GM12878 (cell line): Measurements from ENCODE around the gene CRYBB1. TPM values are rescaled to one million over a fixed set of nuclear protein-coding genes. Genes with fewer than 3 reads are reported as not detected.
A peak's percentile ranks its signal among the peaks of the same experiment; 100 is the strongest.

ENCODE experiments used
- ATAC-seq: fragments of 200-7000 bp; cut with Tn5 transposase; 3 replicates; pipeline ENCODE4 v1.9.1; 2020; ENCODE audit warnings: mild to moderate bottlenecking, moderate library complexity
- BruUV-seq: library from RNA; stranded (reverse); fragments of 400-500 nt; replicated peaks from 2 replicates; lab custom pipeline; 2021; lab: Mats Ljungman, UMichigan
- CTCF ChIA-PET: fragments of 300-600 bp; sonication (Branson Sonifier 250); formaldehyde crosslinking; extraction: SDS; loops from one replicate; lab custom pipeline; 2021; ENCODE audit warnings: inconsistent platforms; lab: Yijun Ruan, JAX
- POLR2A ChIA-PET: fragments of 350-600 bp; formaldehyde crosslinking; extraction: SDS; loops from one replicate; lab custom pipeline; 2021; ENCODE audit warnings: inconsistent platforms; lab: Charles Lee
- RAD21 ChIA-PET: fragments of 300-600 bp; sonication (Branson Sonifier 250); formaldehyde crosslinking; loops from one replicate; lab custom pipeline; 2023; ENCODE audit warnings: antibody characterized with exemption; ENCODE audit not compliant: unreplicated experiment; lab: Charles Lee
- SMC1A ChIA-PET: fragments of 300-600 bp; sonication (Branson Sonifier 250); formaldehyde crosslinking; loops from one replicate; lab custom pipeline; 2023; ENCODE audit not compliant: unreplicated experiment, uncharacterized antibody; lab: Charles Lee
- DNase-seq: peaks from one replicate; pipeline ENCODE4 v3.0.0-alpha.2; 2011; ENCODE audit warnings: low read depth, low spot score
- FAIRE-seq: peaks from 3 replicates; lab custom pipeline; 2011; peaks lifted over from hg19 to GRCh38; lab: Jason Lieb, UNC
- H2AFZ ChIP-seq: 2 replicates; pipeline ENCODE4 v1.6.0; 2011; ENCODE audit warnings: low read depth, low read length, control low read depth; ENCODE audit not compliant: control insufficient read depth
- H3K27ac ChIP-seq: 2 replicates; pipeline ENCODE4 v1.5.1; 2011; ENCODE audit warnings: control low read depth; ENCODE audit not compliant: control insufficient read depth, insufficient read depth
- H3K27me3 ChIP-seq, 2 experiments: replicated peaks in 1 of 2; 2 replicates each; pipeline versions ENCODE4 v1.6.0 to v1.6.1; 2011; ENCODE audit warnings: low read length in 1 of 2; ENCODE audit not compliant: control insufficient read depth in 2 of 2, insufficient read depth in 2 of 2
- H3K36me3 ChIP-seq, 2 experiments: 2 replicates each; pipeline ENCODE4 v1.5.1; 2011; ENCODE audit warnings: low read length in 1 of 2; ENCODE audit not compliant: control insufficient read depth in 2 of 2, insufficient read depth in 2 of 2
- H3K4me1 ChIP-seq: 2 replicates; pipeline ENCODE4 v1.6.1; 2011; ENCODE audit warnings: mild to moderate bottlenecking, low read length, moderate library complexity, mixed read lengths; ENCODE audit not compliant: control insufficient read depth, insufficient read depth
- H3K4me2 ChIP-seq: 2 replicates; pipeline ENCODE4 v1.6.0; 2011; ENCODE audit warnings: control low read depth; ENCODE audit not compliant: control insufficient read depth, insufficient read depth
- H3K4me3 ChIP-seq: fragments of 200-600 bp; sonication (generic); 2 replicates; pipeline ENCODE4 v1.5.1; 2016
- H3K79me2 ChIP-seq: 2 replicates; pipeline ENCODE4 v1.6.0; 2011; ENCODE audit warnings: low read length; ENCODE audit not compliant: control insufficient read depth, insufficient read depth
- H3K9ac ChIP-seq: 2 replicates; pipeline ENCODE4 v1.8.0; 2011; ENCODE audit warnings: low read length, control low read depth, mixed read lengths; ENCODE audit not compliant: control insufficient read depth, insufficient read depth
- H3K9me3 ChIP-seq: replicated peaks from 3 replicates; pipeline ENCODE4 v1.5.1; 2011; ENCODE audit warnings: mild to moderate bottlenecking, low read length; ENCODE audit not compliant: control insufficient read depth, insufficient read depth
- H4K20me1 ChIP-seq: 2 replicates; pipeline ENCODE4 v1.6.0; 2011; ENCODE audit not compliant: control insufficient read depth, insufficient read depth
- HDGF ChIP-seq: fragments of 450-650 bp; IDR thresholded peaks from 2 replicates; pipeline ENCODE4 v1.6.1; 2016; ENCODE audit warnings: antibody characterized with exemption
- NBN ChIP-seq: fragments of 450-650 bp; IDR thresholded peaks from 2 replicates; pipeline ENCODE4 v1.6.1; 2016
- NR2F1 ChIP-seq: fragments of 450-650 bp; conservative IDR thresholded peaks from 2 replicates; pipeline ENCODE4 v1.6.1; 2017; ENCODE audit warnings: mild to moderate bottlenecking
- POLR2AphosphoS2 ChIP-seq: IDR thresholded peaks from 2 replicates; pipeline ENCODE4 v1.6.1; 2011; ENCODE audit warnings: low read depth, mild to moderate bottlenecking, low read length, improper control_type of control experiment, moderate library complexity
- RAD51 ChIP-seq: fragments of 450-650 bp; IDR thresholded peaks from 2 replicates; pipeline ENCODE4 v1.6.1; 2016; ENCODE audit warnings: moderate library complexity, mild to moderate bottlenecking, inconsistent platforms
- RELB ChIP-seq: fragments of 450-650 bp; IDR thresholded peaks from 2 replicates; pipeline ENCODE4 v1.6.1; 2017; ENCODE audit warnings: low read depth, mild to moderate bottlenecking, moderate library complexity
- SMAD1 ChIP-seq: fragments of 450-650 bp; IDR thresholded peaks from 2 replicates; pipeline ENCODE4 v1.6.1; 2018; ENCODE audit warnings: mild to moderate bottlenecking, low read depth; ENCODE audit not compliant: partially characterized antibody
- STAT3 ChIP-seq: IDR thresholded peaks from 2 replicates; pipeline ENCODE4 v1.6.1; 2011; ENCODE audit warnings: low read depth, low read length, improper control_type of control experiment
- WGBS: methylation state at CpG from one replicate; pipeline ENCODE4 v1.1.6; 2016; ENCODE audit warnings: low lambda C conversion rate; ENCODE audit not compliant: insufficient replicate concordance, insufficient coverage; ENCODE audit errors: missing lambda C conversion rate; 5-methylcytosine and 5-hydroxymethylcytosine counted together
- in situ Hi-C: fragments of 300-500 bp; cut with MboI; formaldehyde crosslinking; loops from 9 replicates; pipeline ENCODE4 v1.14.3; 2018; ENCODE audit warnings: mixed read lengths
- intact Hi-C: fragments of 100-400 bp; cut with micrococcal nuclease; formaldehyde crosslinking; loops from one replicate; pipeline ENCODE4 v1.14.2; 2022; ENCODE audit not compliant: unreplicated experiment
- polyA plus RNA-seq, 11 experiments: library from polyadenylated mRNA; depleted of rRNA in 4 of 11; unstranded in 6 of 11; stranded (reverse) in 5 of 11; fragments of >200 nt; fragmentation: Nextera tagmentation in 4 of 11; fragmentation: Illumina TruSeq in 1 of 11; extraction: Ambion mirVana in 4 of 11; extraction: Trizol in 1 of 11; gene quantifications; 1 replicate in 1 of 11; 2 replicates in 10 of 11; pipeline versions ENCODE4 v1.2.1 to v1.2.3, GENCODE V29; 2011 to 2016; ENCODE audit warnings: inconsistent platforms in 2 of 11, missing spikeins in 2 of 11, low read depth in 1 of 11
- total RNA-seq, 4 experiments: library from RNA; depleted of rRNA in 3 of 4; stranded (reverse); fragments of >200 nt in 3 of 4; fragmentation: Illumina TruSeq in 1 of 4; extraction: Trizol in 1 of 4; gene quantifications; 2 replicates each; pipeline versions ENCODE4 v1.2.1 to v1.2.3, GENCODE V29; 2013 to 2021
- TF ChIP-seq, protein P1 (sequence below): IDR thresholded peaks from 2 replicates; pipeline ENCODE4 v1.6.1; 2012; ENCODE audit warnings: low read depth, low read length, improper control_type of control experiment

The CRYBB1 gene
- total and polyA plus RNA-seq, 10 of the 15 experiments (the other 5 are each of a cell fraction or from before 2014, with no cell fraction given) = 0.09 to 0.64 (median 0.23) TPM; not detected in 5

DNA sequence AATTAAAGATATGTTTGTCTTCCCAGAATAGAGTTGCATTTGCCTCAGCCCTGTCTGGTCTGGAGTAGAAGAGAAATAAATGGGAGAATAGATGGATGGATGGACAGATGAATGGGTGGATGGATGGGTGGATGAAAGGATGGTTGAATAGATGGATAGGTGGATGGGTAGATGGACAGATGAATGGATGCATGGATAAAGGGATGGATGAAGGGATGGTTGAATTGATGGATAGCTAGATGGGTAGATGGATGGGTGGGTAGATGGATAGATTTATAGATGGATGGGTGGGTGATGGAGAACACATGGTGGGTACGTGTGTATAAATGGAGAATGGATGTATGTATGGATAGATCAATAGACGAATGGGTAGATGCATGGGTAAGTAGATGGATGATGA lies 8.5 kb downstream of the CRYBB1 start:
- FAIRE-seq (no peak), ATAC-seq (no peak), DNase-seq (no peak)
- no peaks in the 10 kb centered on the region for H3K36me3 ChIP-seq
- intact Hi-C loops (no loop called here), in situ Hi-C loops (no loop called here)
- H3K27ac ChIP-seq = peak overlapping the region; percentile 94; the same call in 1 of the 2 replicates
- CTCF ChIA-PET = interaction anchor here (0.6 to 1.5 kb wide), 2 partner anchors 13 to 26 kb away, joined by 4 read pairs; no protein-coding TSS in a partner anchor
- H3K4me1 ChIP-seq = peaks cover 20% of the 10 kb centered on the region
- no peaks in the 10 kb centered on the region for H3K79me2 ChIP-seq
- H3K4me2 ChIP-seq = no peak overlapping the region
- no TSS peak for BruUV-seq
- H3K27me3 ChIP-seq = no peaks in the 10 kb centered on the region
- H3K9ac ChIP-seq = no peak overlapping the region
- TF ChIP-seq SMAD1 (no peak), POLR2AphosphoS2 (no peak), HDGF (0 out of 2 replicates have a peak, but pooled peaks have one; percentile 56), NR2F1 (no peak), NBN (peak; percentile 24; the same call in 1 of the 2 replicates), RELB (no peak), RAD51 (no peak), STAT3 (no peak)
- TF ChIP-seq, protein P1, sequence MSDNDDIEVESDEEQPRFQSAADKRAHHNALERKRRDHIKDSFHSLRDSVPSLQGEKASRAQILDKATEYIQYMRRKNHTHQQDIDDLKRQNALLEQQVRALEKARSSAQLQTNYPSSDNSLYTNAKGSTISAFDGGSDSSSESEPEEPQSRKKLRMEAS = no peak
- POLR2A ChIA-PET = interaction anchor here (5.7 kb wide), 1 partner anchor 17 kb away, joined by 62 read pairs; the partner anchor contains the start of gene TPST2
- H3K4me3 ChIP-seq = no peak overlapping the region
- H2AFZ ChIP-seq = no peak overlapping the region
- 100% methylated on average over 2 of the region's 2 CpGs for WGBS
- no peaks in the 10 kb centered on the region for H4K20me1 ChIP-seq
- SMC1A ChIA-PET = interaction anchor here (2.6 kb wide), 1 partner anchor 17 kb away, joined by 20 read pairs; no protein-coding TSS in a partner anchor
- RAD21 ChIA-PET = no interaction called here
- no peaks in the 10 kb centered on the region for H3K9me3 ChIP-seq
